ENCODE data around the gene BZW2. TPM values are rescaled to one million over a fixed set of nuclear protein-coding genes. Genes with fewer than 3 reads are reported as not detected.

The BZW2 gene
- 87.4 and 106 TPM in 2 replicates for total RNA-seq (2012; rRNA removed)

GRCh38 chr7:16645593-16646471, at the start of gene BZW2, which contains the start of gene ANKMY2:
Gene BZW2, plus strand, starts transcription at chr7:16646181. Its CDS starts 19,263 bp downstream, at chr7:16665444.
Gene ANKMY2, minus strand, starts transcription at chr7:16645754. Its CDS starts 181 bp downstream, at chr7:16645573.
- peak within 1 kb of the TSS; percentile 97 for H3K4me3 ChIP-seq (ENCODE audit: low read length)
- no peaks in the 10 kb centered on the region for H3K36me3 ChIP-seq (ENCODE audit: insufficient read depth, low read length)
- H3K9me3 ChIP-seq (replicated peaks; ENCODE audit: low read length) = no peaks in the 10 kb centered on the region
- peak within 1 kb of the TSS; percentile 82 for H3K9ac ChIP-seq (ENCODE audit: low read depth, low read length)
- H3K4me2 ChIP-seq (ENCODE audit: low read length) = peak within 1 kb of the TSS; percentile 84
- no peaks in the 10 kb centered on the region for H3K27me3 ChIP-seq (ENCODE audit: control insufficient read depth, insufficient read depth, low read length)
- peaks cover 32% of the 10 kb centered on the region for H3K4me1 ChIP-seq (ENCODE audit: control insufficient read depth, insufficient read depth, low read length)

DNA sequence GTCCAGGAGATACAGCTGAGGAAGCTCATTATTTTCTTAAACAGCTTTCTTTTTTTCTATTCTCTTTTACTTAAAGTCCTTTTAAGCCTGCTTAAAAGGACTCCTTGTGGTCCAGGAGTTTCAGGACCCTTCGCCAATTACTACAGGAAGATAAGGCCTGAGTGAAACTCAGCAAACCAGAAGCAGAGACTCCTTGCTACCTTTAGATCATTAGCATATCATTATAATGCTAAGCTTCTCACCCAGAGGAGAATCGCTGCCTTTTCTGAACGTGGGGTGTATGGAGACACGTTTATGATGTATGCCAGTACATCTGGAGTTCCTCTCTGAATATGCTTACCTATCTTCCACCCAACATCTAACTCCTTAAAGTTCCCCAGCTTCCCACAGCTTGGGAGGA, 48.0 kb upstream of the BZW2 start:
- Histone ChIP-seq H3K9ac (ENCODE audit: low read depth, low read length) (no peak overlapping the region), H3K36me3 (ENCODE audit: insufficient read depth, low read length) (peaks cover 37% of the 10 kb centered on the region), H3K4me2 (ENCODE audit: low read length) (no peak overlapping the region), H3K27me3 (ENCODE audit: control insufficient read depth, insufficient read depth, low read length) (no peaks in the 10 kb centered on the region), H3K9me3 (replicated peaks; ENCODE audit: low read length) (no peaks in the 10 kb centered on the region), H3K4me3 (ENCODE audit: low read length) (no peak overlapping the region), H3K4me1 (ENCODE audit: control insufficient read depth, insufficient read depth, low read length) (peaks cover 7% of the 10 kb centered on the region)

DNA sequence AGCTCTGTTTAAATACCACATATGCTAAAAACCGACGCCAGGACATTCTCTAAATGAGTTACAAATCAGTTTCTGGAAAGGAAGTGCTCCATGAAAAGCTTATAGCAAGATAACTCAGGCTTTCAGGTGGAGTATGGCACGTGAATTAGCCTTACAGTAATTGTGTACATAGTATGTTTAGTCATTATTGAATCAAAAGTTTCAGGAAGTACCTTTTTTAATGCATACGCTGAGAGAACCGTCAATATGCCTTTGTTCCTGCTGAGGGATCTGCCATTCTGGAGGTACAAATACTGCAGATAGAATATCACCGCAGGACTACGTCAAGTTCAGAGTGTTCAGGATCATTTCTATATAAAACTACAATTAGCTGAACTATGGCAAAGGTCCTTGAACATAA, 46.1 kb upstream of the BZW2 start:
- no peaks in the 10 kb centered on the region for H3K9me3 ChIP-seq (replicated peaks; ENCODE audit: low read length)
- H3K4me1 ChIP-seq (ENCODE audit: control insufficient read depth, insufficient read depth, low read length) = no peaks in the 10 kb centered on the region
- H3K36me3 ChIP-seq (ENCODE audit: insufficient read depth, low read length) = peaks cover 54% of the 10 kb centered on the region
- H3K4me2 ChIP-seq (ENCODE audit: low read length) = no peak overlapping the region
- H3K9ac ChIP-seq (ENCODE audit: low read depth, low read length) = no peak overlapping the region
- no peaks in the 10 kb centered on the region for H3K27me3 ChIP-seq (ENCODE audit: control insufficient read depth, insufficient read depth, low read length)
- H3K4me3 ChIP-seq (ENCODE audit: low read length) = no peak overlapping the region

DNA sequence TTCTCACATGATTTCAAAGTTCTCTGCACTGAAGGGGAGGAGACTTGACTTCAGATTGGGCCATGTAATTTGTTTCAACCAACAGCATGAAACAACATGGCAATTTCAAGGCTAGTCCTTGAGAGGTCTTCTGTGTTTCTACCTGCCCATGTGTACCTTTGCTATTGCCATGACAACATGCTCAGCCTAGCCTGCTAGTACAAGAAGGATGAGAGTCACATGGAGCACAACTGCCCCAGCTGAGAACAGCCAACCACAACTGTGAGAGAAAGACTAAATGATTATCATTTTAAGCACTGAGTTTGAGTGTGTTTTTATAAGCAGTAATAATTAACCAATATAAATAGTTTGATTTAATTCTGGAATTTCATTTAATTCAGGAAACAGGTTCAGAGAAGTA, 42.3 kb upstream of the BZW2 start:
- Histone ChIP-seq H3K27me3 (ENCODE audit: control insufficient read depth, insufficient read depth, low read length) (no peaks in the 10 kb centered on the region), H3K36me3 (ENCODE audit: insufficient read depth, low read length) (peaks cover 62% of the 10 kb centered on the region), H3K9me3 (replicated peaks; ENCODE audit: low read length) (no peaks in the 10 kb centered on the region), H3K4me2 (ENCODE audit: low read length) (no peak overlapping the region), H3K9ac (ENCODE audit: low read depth, low read length) (no peak overlapping the region), H3K4me1 (ENCODE audit: control insufficient read depth, insufficient read depth, low read length) (no peaks in the 10 kb centered on the region), H3K4me3 (ENCODE audit: low read length) (no peak overlapping the region)

GRCh38 chr7:16604054-16604453, 41.9 kb upstream of the BZW2 start:
- H3K4me3 ChIP-seq (ENCODE audit: low read length) = no peak overlapping the region
- no peaks in the 10 kb centered on the region for H3K27me3 ChIP-seq (ENCODE audit: control insufficient read depth, insufficient read depth, low read length)
- H3K36me3 ChIP-seq (ENCODE audit: insufficient read depth, low read length) = peaks cover 59% of the 10 kb centered on the region
- no peak overlapping the region for H3K9ac ChIP-seq (ENCODE audit: low read depth, low read length)
- no peaks in the 10 kb centered on the region for H3K9me3 ChIP-seq (replicated peaks; ENCODE audit: low read length)
- H3K4me1 ChIP-seq (ENCODE audit: control insufficient read depth, insufficient read depth, low read length) = no peaks in the 10 kb centered on the region
- H3K4me2 ChIP-seq (ENCODE audit: low read length) = no peak overlapping the region

DNA sequence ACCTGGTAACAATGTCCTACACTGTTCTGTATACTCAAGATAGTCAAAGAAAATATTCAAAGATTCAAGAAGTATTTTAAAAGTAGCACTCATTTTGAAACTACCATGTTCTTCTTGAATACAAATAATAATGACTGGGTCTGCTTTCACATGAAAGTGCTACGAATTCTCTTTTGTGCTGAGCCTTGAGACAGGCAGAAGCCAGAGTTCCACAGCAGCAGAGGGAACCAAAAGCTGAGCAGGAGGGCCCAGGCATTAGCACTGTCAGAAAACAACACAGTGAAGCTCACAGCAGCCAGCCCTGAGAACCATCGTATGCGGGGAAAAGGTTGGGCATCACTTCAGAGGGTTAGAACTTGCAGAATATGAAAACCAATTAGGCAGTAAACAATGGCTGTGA, 39.3 kb upstream of the BZW2 start:
- H3K36me3 ChIP-seq (ENCODE audit: insufficient read depth, low read length) = peaks cover 51% of the 10 kb centered on the region
- no peaks in the 10 kb centered on the region for H3K9me3 ChIP-seq (replicated peaks; ENCODE audit: low read length)

DNA sequence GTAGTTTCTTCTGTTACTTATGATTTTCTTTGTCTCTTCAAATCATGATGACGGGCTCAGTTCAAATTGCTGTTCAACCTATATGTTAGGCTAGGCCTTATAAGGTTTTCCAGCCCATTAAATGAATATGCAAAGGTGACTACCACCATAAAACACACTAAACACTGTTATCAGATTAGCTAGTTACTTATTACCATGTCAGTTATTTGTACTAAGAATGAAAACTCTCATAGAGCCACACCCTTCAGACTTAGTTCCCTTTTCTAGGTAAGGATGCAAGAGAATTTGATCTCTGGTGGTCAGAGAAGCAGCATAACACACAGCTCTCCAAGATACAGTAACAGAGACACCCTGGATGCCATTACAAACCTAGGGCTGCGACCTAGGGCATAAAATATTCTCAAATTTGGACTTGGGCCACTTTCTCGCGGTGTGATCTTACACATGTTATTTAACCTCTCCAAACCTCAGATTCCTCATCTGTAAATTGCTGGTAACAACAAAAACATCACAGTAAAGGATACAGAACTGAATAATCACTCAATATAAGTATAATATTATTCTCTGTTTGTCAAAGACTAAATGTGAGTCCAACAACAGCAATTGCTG, 36.0 kb upstream of the BZW2 start:
- Histone ChIP-seq H3K9ac (ENCODE audit: low read depth, low read length) (no peak overlapping the region), H3K9me3 (replicated peaks; ENCODE audit: low read length) (no peaks in the 10 kb centered on the region), H3K27me3 (ENCODE audit: control insufficient read depth, insufficient read depth, low read length) (no peaks in the 10 kb centered on the region), H3K4me1 (ENCODE audit: control insufficient read depth, insufficient read depth, low read length) (no peaks in the 10 kb centered on the region), H3K4me2 (ENCODE audit: low read length) (no peak overlapping the region), H3K4me3 (ENCODE audit: low read length) (no peak overlapping the region), H3K36me3 (ENCODE audit: insufficient read depth, low read length) (peaks cover 34% of the 10 kb centered on the region)

More for the DNA sequence above, 39.3 kb upstream of the BZW2 start:
- Histone ChIP-seq H3K4me1 (ENCODE audit: control insufficient read depth, insufficient read depth, low read length) (no peaks in the 10 kb centered on the region), H3K9ac (ENCODE audit: low read depth, low read length) (no peak overlapping the region), H3K27me3 (ENCODE audit: control insufficient read depth, insufficient read depth, low read length) (no peaks in the 10 kb centered on the region), H3K4me3 (ENCODE audit: low read length) (no peak overlapping the region), H3K4me2 (ENCODE audit: low read length) (no peak overlapping the region)

GRCh38 chr7:16611711-16612110, 34.3 kb upstream of the BZW2 start:
- Histone ChIP-seq H3K9ac (ENCODE audit: low read depth, low read length) (no peak overlapping the region), H3K9me3 (replicated peaks; ENCODE audit: low read length) (no peaks in the 10 kb centered on the region), H3K4me1 (ENCODE audit: control insufficient read depth, insufficient read depth, low read length) (no peaks in the 10 kb centered on the region), H3K27me3 (ENCODE audit: control insufficient read depth, insufficient read depth, low read length) (no peaks in the 10 kb centered on the region), H3K36me3 (ENCODE audit: insufficient read depth, low read length) (peaks cover 30% of the 10 kb centered on the region), H3K4me3 (ENCODE audit: low read length) (no peak overlapping the region), H3K4me2 (ENCODE audit: low read length) (no peak overlapping the region)

- H3K9ac ChIP-seq (ENCODE audit: low read depth, low read length) = no peak overlapping the region
- no peak overlapping the region for H3K4me3 ChIP-seq (ENCODE audit: low read length)
- H3K4me2 ChIP-seq (ENCODE audit: low read length) = no peak overlapping the region
- no peaks in the 10 kb centered on the region for H3K4me1 ChIP-seq (ENCODE audit: control insufficient read depth, insufficient read depth, low read length)
- H3K9me3 ChIP-seq (replicated peaks; ENCODE audit: low read length) = no peaks in the 10 kb centered on the region
- H3K36me3 ChIP-seq (ENCODE audit: insufficient read depth, low read length) = peaks cover 27% of the 10 kb centered on the region
- H3K27me3 ChIP-seq (ENCODE audit: control insufficient read depth, insufficient read depth, low read length) = no peaks in the 10 kb centered on the region
Observed at GRCh38 chr7:16615228-16615627, 30.8 kb upstream of the BZW2 start.

DNA sequence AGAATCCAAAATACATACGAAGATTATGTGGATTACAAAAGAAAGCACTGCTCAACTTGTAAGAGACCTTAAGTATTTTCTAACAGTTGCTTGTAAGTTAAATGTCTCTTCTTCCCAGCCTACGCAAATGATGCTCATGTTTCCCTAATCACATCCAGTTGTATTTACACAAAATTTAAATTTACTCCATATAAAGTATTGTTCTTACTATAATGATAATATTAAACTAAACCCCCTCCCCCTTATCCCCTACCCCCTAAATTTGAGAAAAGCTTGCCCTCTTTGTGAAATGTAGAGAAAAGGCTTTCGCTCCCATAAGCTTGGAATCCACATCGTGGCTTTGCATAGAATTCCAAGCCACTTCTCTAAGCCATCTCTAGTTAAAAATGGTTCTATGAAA, 29.9 kb upstream of the BZW2 start:
- no peaks in the 10 kb centered on the region for H3K27me3 ChIP-seq (ENCODE audit: control insufficient read depth, insufficient read depth, low read length)
- H3K4me1 ChIP-seq (ENCODE audit: control insufficient read depth, insufficient read depth, low read length) = no peaks in the 10 kb centered on the region
- peaks cover 25% of the 10 kb centered on the region for H3K36me3 ChIP-seq (ENCODE audit: insufficient read depth, low read length)
- H3K9ac ChIP-seq (ENCODE audit: low read depth, low read length) = no peak overlapping the region
- no peak overlapping the region for H3K4me2 ChIP-seq (ENCODE audit: low read length)
- no peak overlapping the region for H3K4me3 ChIP-seq (ENCODE audit: low read length)
- H3K9me3 ChIP-seq (replicated peaks; ENCODE audit: low read length) = no peaks in the 10 kb centered on the region

DNA sequence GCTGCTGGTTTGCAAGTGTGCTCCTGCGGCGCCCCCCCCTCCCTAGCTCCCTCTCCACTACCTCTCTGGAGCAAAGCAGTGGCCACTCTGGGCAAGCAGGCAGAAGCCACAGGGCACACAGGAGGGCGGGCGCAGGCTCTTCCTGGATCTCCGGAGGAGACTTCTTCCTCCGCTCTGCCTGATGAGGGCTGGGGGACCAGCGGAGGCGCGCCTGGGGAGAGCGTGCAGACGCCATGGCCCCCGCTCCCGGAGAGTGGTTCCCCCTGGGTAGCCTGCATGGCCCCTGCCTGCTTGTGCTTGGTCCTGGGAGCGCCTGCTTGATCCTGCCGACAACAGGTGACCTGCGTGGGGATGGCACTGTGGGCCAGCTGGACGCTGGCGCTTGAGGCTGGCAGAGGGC, 29.4 kb upstream of the BZW2 start:
- Histone ChIP-seq H3K4me3 (ENCODE audit: low read length) (no peak overlapping the region), H3K9ac (ENCODE audit: low read depth, low read length) (no peak overlapping the region), H3K27me3 (ENCODE audit: control insufficient read depth, insufficient read depth, low read length) (no peaks in the 10 kb centered on the region), H3K36me3 (ENCODE audit: insufficient read depth, low read length) (peaks cover 25% of the 10 kb centered on the region), H3K9me3 (replicated peaks; ENCODE audit: low read length) (no peaks in the 10 kb centered on the region), H3K4me2 (ENCODE audit: low read length) (no peak overlapping the region), H3K4me1 (ENCODE audit: control insufficient read depth, insufficient read depth, low read length) (no peaks in the 10 kb centered on the region)
